Muscle of back (tissue), 13 donors: ENCODE results near the gene CD300E. TPM values are rescaled to one million over a fixed set of nuclear protein-coding genes. Genes with fewer than 3 reads are reported as not detected.
"Not testable (repeated sequence)": the region's sequence is repeated elsewhere in the genome, so short reads cannot be mapped to it uniquely, and the experiment has no call there.

ENCODE experiments used
- DNase-seq, 3 donors: peaks; one replicate each; pipeline versions ENCODE4 v3.0.0 to v3.0.0-alpha.2; 2013
- long read RNA-seq, 9 donors: transcript quantifications; one replicate each; lab custom pipeline, GENCODE V29; 2026
- polyA plus RNA-seq, 10 donors: library from polyadenylated mRNA; unstranded; fragments of 120-200 nt; gene quantifications; one replicate each; pipeline ENCODE4 v1.2.1, GENCODE V29; 2013; ENCODE audit not compliant: insufficient read length in 10 of 10

CD300E gene
- polyA plus RNA-seq, result under 1 TPM; 0.04 to 0.84 (median 0.25) TPM
- long read RNA-seq, donor 1, result 0 reads
- long read RNA-seq, donor 2, partial matches to known transcripts, result 0 of 1 reads
- long read RNA-seq, donor 2, other reads (novel, unspliced or antisense), result 0 of 1 reads
- long read RNA-seq, donor 3, result 0 reads
- long read RNA-seq, donor 4, result 0 reads
- long read RNA-seq, donor 5, result 0 reads
- long read RNA-seq, donor 6, result 0 reads
- long read RNA-seq, donor 7, result 0 reads
- long read RNA-seq, donor 8, result 0 reads
- long read RNA-seq, donor 9, result 0 reads

- no peak for DNase-seq
These were observed at the start of gene CD300E for GRCh38 chr17:74623693-74624093. Gene CD300E, minus strand, starts transcription at chr17:74623738. Its CDS starts 117 bp downstream, at chr17:74623621.

GRCh38 chr17:74671031-74671771, 47.7 kb upstream of the CD300E start:
- peak; percentile 67 to 91 (median 86) for DNase-seq

- DNase-seq, result no peak
These were observed 46.8 kb upstream of the CD300E start for GRCh38 chr17:74670329-74670728.

GRCh38 chr17:74663561-74663960, 40.0 kb upstream of the CD300E start:
- DNase-seq, result no peak

- no peak for DNase-seq
These were observed 36.4 kb upstream of the CD300E start for GRCh38 chr17:74659889-74660288.

GRCh38 chr17:74658620-74659019, 35.1 kb upstream of the CD300E start:
- DNase-seq, result no peak

- no peak for DNase-seq
These were observed 31.2 kb upstream of the CD300E start for GRCh38 chr17:74654742-74655141.

- no peak for DNase-seq
These were observed 28.5 kb upstream of the CD300E start for GRCh38 chr17:74652020-74652419.

GRCh38 chr17:74649909-74650308, 26.4 kb upstream of the CD300E start:
- no peak for DNase-seq

- no peak for DNase-seq
These were observed 24.5 kb upstream of the CD300E start for GRCh38 chr17:74647871-74648672.

GRCh38 chr17:74646231-74646630, 22.7 kb upstream of the CD300E start:
- no peak for DNase-seq

GRCh38 chr17:74645010-74645409, 21.5 kb upstream of the CD300E start:
- no peak for DNase-seq

GRCh38 chr17:74644419-74644818, 20.9 kb upstream of the CD300E start:
- DNase-seq, result no peak

- DNase-seq, result no peak
These were observed 20.3 kb upstream of the CD300E start for GRCh38 chr17:74643826-74644225.

- DNase-seq, result no peak
These were observed 19.5 kb upstream of the CD300E start for GRCh38 chr17:74642995-74643394.

- DNase-seq, result no peak
These were observed 19.0 kb upstream of the CD300E start for GRCh38 chr17:74642556-74642955.

- DNase-seq, result no peak
These were observed 18.4 kb upstream of the CD300E start for GRCh38 chr17:74641958-74642298.

GRCh38 chr17:74641224-74641957, 17.9 kb upstream of the CD300E start:
- DNase-seq, result no peak

GRCh38 chr17:74639704-74640151, 16.2 kb upstream of the CD300E start:
- DNase-seq, result peak in 1 of 3 donors; percentile 29

GRCh38 chr17:74637926-74638325, 14.4 kb upstream of the CD300E start:
- DNase-seq, result no peak

- no peak for DNase-seq
These were observed 13.7 kb upstream of the CD300E start for GRCh38 chr17:74637265-74637664.

- DNase-seq, result not testable (repeated sequence)
These were observed 13.1 kb upstream of the CD300E start for GRCh38 chr17:74636541-74637085.
